Heart left ventricle (tissue), 16 donors: ENCODE measurements around the gene MNAT1. TPM values are rescaled to one million over a fixed set of nuclear protein-coding genes. Genes with fewer than 3 reads are reported as not detected.

Source experiments
- ATAC-seq, 4 donors: fragments of 200-7000 bp; cut with Tn5 transposase; one replicate each; pipeline ENCODE4 v1.9.1; 2020 to 2022; ENCODE audit warnings: moderate library complexity in 4 of 4, mild to moderate bottlenecking in 3 of 4, moderate number of reproducible peaks in 1 of 4
- DNase-seq, 5 donors: peaks; one replicate each; pipeline ENCODE4 v3.0.0-alpha.2; 2020
- H3K27ac ChIP-seq, 12 donors: fragments of 200-600 bp; sonication (generic) in 4 of 12; one replicate each; pipeline versions ENCODE4 v1.5.0 to v1.8.0; 2016 to 2022; ENCODE audit warnings: mild to moderate bottlenecking in 2 of 12
- H3K27me3 ChIP-seq, 9 donors: fragments of 200-600 bp; sonication (generic) in 2 of 9; one replicate each; pipeline versions ENCODE4 v1.5.1 to v1.8.0; 2016 to 2022; ENCODE audit warnings: mild to moderate bottlenecking in 3 of 9
- H3K36me3 ChIP-seq, 9 donors: fragments of 200-600 bp; sonication (generic) in 2 of 9; one replicate each; pipeline versions ENCODE4 v1.5.0 to v1.8.0; 2018 to 2022; ENCODE audit warnings: mild to moderate bottlenecking in 2 of 9
- H3K4me1 ChIP-seq, 12 donors: fragments of 200-600 bp; sonication (generic) in 4 of 12; one replicate each; pipeline versions ENCODE4 v1.5.0 to v1.8.0; 2016 to 2022; ENCODE audit warnings: mild to moderate bottlenecking in 3 of 12
- H3K4me3 ChIP-seq, 12 donors: fragments of 200-600 bp; sonication (generic) in 4 of 12; one replicate each; pipeline versions ENCODE4 v1.5.0 to v1.8.0; 2017 to 2022; ENCODE audit warnings: mild to moderate bottlenecking in 9 of 12, moderate library complexity in 4 of 12
- H3K9me3 ChIP-seq, 12 donors: fragments of 200-600 bp; sonication (generic) in 4 of 12; one replicate each; pipeline versions ENCODE4 v1.5.0 to v1.8.0; 2016 to 2022; ENCODE audit warnings: mild to moderate bottlenecking in 1 of 12
- POLR2A ChIP-seq, 2 donors: fragments of 450-650 bp; IDR thresholded peaks; one replicate each; pipeline ENCODE4 v1.6.1; 2017; ENCODE audit warnings: antibody characterized with exemption in 2 of 2, mild to moderate bottlenecking in 2 of 2, moderate library complexity in 2 of 2
- WGBS, 4 donors: extraction: QIAGEN DNeasy Blood & Tissue Kit in 2 of 4; methylation state at CpG; one replicate each; pipeline versions ENCODE4 v1.1.5 to v1.1.7; 2013 to 2018; 5-methylcytosine and 5-hydroxymethylcytosine counted together
- intact Hi-C, 10 donors: fragments of 100-400 bp; cut with DNase I; formaldehyde crosslinking; loops; one replicate each; pipeline versions ENCODE4 v1.11.1 to v1.14.2; 2022
- polyA plus RNA-seq, 2 donors: library from polyadenylated mRNA; stranded (reverse); fragments of 200-250 nt; gene quantifications; one replicate each; pipeline ENCODE4 v1.2.3, GENCODE V29; 2013
- total RNA-seq, 9 donors: library from RNA; depleted of rRNA in 2 of 9; stranded (reverse); fragments of >200 nt in 2 of 9; fragmentation: NEBNext Ultra II Directional in 3 of 9; extraction: Animal tissue kit (Norgen Biotek cat#: 25700) in 3 of 9; gene quantifications; one replicate each; pipeline versions ENCODE4 v1.1.0 to v1.2.4, GENCODE V29; 2016 to 2023
- TF ChIP-seq, protein P1 (sequence below), 12 donors: fragments of 200-600 bp; sonication (generic) in 4 of 12; IDR thresholded peaks; one replicate each; pipeline versions ENCODE4 v1.5.0 to v1.8.0; 2018 to 2022; ENCODE audit warnings: antibody characterized with exemption in 12 of 12, mild to moderate bottlenecking in 5 of 12
- donor health status: ischemic (EF 13 %, LVEDD 7.1; RV severe dilation, severe dysfunction).
- donor health status: healthy with polysubstance abuse.
- donor health status: DM: no; HTN: yes; CAD: no.
- donor health status: DM: no; HTN: no; CAD: no.
- donor health status: ischemic (EF 25% LVEDD 6.9; RV normal size, moderate dysfunction).
- donor health status: ischemic (EF 25% LVEDD 5.7; RV mildly dilated, moderate dysfunction).
- donor health status: healthy.
- donor health status: DM: yes; HTN: yes; CAD: no.
- donor health status: ischemic (EF 35%, LVEDD 5.7; RV mildly dilated, moderate dysfunction).
- donor health status: nonischemic (EF 11% LVEDD 7.7; RV severe dilation, severe dysfunction).
- donor health status: DM: yes; HTN: yes; CAD: no.
- donor health status: PGD.
- donor health status: ischemic (EF 29% LVEDD 5.4; RV normal size, mild dysfunction).
- donor health status: nonischemic (EF 23%, LVEDD 6.1; RV moderate dilation, normal function).

The MNAT1 gene
- total and polyA plus RNA-seq, 11 donors: 18.9 to 32.6 (median 27.0) TPM

DNA sequence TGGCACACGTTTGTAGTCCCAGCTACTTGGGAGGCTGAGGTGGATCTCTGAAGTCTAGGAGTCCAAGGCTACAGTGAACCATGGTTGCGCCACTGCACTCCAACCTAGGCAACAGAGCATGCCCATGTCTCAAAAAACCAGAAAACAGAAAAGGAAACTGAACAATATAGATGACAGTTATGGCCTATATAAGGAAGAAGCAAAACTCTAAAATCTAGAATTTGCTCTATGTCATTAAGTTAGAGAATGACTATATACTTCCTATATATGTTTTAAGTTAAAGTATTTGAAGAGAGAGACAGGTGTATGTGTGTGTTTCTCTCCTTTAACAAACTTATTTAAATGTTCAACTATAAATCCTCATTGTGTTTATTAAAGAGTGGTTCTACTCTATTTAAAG, 65.8 kb downstream of the MNAT1 start:
- ATAC-seq (no peak), DNase-seq (no peak)
- no peak overlapping the region for H3K4me3 ChIP-seq
- intact Hi-C loops: no loop called here
- no peaks in the 10 kb centered on the region for H3K4me1 ChIP-seq
- H3K27ac ChIP-seq: no peak overlapping the region
- no peak for TF ChIP-seq POLR2A (IDR thresholded peaks at IDR 0.05)
- TF ChIP-seq, protein P1, sequence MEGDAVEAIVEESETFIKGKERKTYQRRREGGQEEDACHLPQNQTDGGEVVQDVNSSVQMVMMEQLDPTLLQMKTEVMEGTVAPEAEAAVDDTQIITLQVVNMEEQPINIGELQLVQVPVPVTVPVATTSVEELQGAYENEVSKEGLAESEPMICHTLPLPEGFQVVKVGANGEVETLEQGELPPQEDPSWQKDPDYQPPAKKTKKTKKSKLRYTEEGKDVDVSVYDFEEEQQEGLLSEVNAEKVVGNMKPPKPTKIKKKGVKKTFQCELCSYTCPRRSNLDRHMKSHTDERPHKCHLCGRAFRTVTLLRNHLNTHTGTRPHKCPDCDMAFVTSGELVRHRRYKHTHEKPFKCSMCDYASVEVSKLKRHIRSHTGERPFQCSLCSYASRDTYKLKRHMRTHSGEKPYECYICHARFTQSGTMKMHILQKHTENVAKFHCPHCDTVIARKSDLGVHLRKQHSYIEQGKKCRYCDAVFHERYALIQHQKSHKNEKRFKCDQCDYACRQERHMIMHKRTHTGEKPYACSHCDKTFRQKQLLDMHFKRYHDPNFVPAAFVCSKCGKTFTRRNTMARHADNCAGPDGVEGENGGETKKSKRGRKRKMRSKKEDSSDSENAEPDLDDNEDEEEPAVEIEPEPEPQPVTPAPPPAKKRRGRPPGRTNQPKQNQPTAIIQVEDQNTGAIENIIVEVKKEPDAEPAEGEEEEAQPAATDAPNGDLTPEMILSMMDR (IDR thresholded peaks at IDR 0.05): no peak
- H3K9me3 ChIP-seq: no peaks in the 10 kb centered on the region
- peaks cover 0 to 30% (median 6%) of the 10 kb centered on the region in 9 donors for H3K36me3 ChIP-seq
- WGBS, 4 donors: 95 to 100% (median 99%) methylated on average over 2 of the region's 2 CpGs
- H3K27me3 ChIP-seq: no peaks in the 10 kb centered on the region

DNA sequence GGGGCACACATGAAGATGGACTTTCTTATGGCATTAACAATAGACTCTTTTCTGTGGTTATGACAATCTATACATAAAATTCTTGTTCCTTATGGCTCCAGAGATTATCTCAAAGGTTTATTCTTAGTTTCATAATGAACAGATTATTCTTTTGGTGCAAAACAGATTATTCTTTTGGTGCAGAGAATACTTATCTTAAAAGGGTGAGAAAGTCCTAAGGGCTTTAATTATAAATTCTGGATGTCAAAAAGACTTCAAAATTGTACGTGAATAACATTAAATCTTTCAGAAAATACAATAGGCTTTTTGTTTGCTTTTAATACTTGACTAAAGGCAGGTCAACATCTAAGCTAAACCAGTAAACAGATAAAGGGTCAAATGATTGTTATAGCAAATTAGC, 69.3 kb downstream of the MNAT1 start:
- no peak overlapping the region for H3K4me3 ChIP-seq
- intact Hi-C loops: no loop called here
- WGBS, 4 donors: 82 to 91% (median 87%) methylated on average over 1 of the region's 1 CpG
- H3K4me1 ChIP-seq: no peaks in the 10 kb centered on the region
- no peaks in the 10 kb centered on the region for H3K9me3 ChIP-seq
- H3K36me3 ChIP-seq: peaks cover 0 to 18% (median 4%) of the 10 kb centered on the region in 9 donors
- H3K27me3 ChIP-seq: no peaks in the 10 kb centered on the region
- no peak for ATAC-seq
- no peak overlapping the region for H3K27ac ChIP-seq
- TF ChIP-seq, protein P1 (IDR thresholded peaks at IDR 0.05): no peak
- TF ChIP-seq POLR2A (IDR thresholded peaks at IDR 0.05): no peak
- DNase-seq: no peak

DNA sequence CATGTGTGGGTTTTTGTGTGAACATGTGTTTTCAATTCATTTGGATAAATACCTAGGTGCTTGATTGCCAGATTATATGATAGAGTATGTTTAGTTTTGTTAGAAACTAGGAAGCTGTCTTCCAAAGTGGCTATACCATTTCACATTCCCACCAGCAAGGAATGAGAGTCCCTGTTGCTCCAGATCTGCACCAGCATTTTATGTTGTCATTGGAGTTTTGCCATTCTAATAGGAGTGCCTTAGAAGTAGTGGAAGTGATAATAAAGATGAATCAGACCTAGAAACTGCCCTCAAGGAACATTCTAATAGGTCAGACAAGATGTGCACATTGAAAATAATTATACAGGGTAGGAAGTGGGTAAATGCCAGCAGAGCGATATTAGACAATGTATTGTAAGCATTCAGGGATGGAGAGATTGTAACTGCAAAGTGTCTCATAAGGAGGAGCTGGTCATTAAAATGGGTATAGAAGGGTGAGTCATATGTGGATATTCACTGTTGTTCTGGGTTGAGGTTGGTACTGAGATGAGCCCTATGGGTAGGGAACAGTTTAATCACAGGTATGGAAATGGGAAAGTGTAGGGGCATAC, 71.4 kb downstream of the MNAT1 start:
- TF ChIP-seq, protein P1 (IDR thresholded peaks at IDR 0.05): no peak
- no peak for TF ChIP-seq POLR2A (IDR thresholded peaks at IDR 0.05)
- Histone ChIP-seq H3K9me3 (no peaks in the 10 kb centered on the region), H3K27ac (no peak overlapping the region), H3K4me3 (no peak overlapping the region), H3K36me3 (peaks cover 0 to 10% (median 0%) of the 10 kb centered on the region in 9 donors), H3K4me1 (no peaks in the 10 kb centered on the region), H3K27me3 (no peaks in the 10 kb centered on the region)
- ATAC-seq (no peak), DNase-seq (no peak)
- WGBS, 4 donors: 93 to 99% (median 98%) methylated on average over 1 of the region's 1 CpG
- intact Hi-C loops: no loop called here

- peaks cover 0 to 18% (median 6%) of the 10 kb centered on the region in 9 donors for H3K36me3 ChIP-seq
- no peak overlapping the region for H3K4me3 ChIP-seq
- TF ChIP-seq, protein P1 (IDR thresholded peaks at IDR 0.05): no peak
- no peak for TF ChIP-seq POLR2A (IDR thresholded peaks at IDR 0.05)
- no peaks in the 10 kb centered on the region for H3K4me1 ChIP-seq
- DNase-seq (no peak), ATAC-seq (no peak)
- no peaks in the 10 kb centered on the region for H3K27me3 ChIP-seq
- WGBS, 4 donors: 74 to 87% (median 83%) methylated on average over 2 of the region's 2 CpGs
- no peak overlapping the region for H3K27ac ChIP-seq
- intact Hi-C loops: no loop called here
- H3K9me3 ChIP-seq: no peaks in the 10 kb centered on the region
These were observed 72.7 kb downstream of the MNAT1 start for GRCh38 chr14:60807247-60807646.
